ENCODE data around the gene PCGF1. TPM values are rescaled to one million over a fixed set of nuclear protein-coding genes. Genes with fewer than 3 reads are reported as not detected.

The PCGF1 gene
- total and polyA plus RNA-seq, 2 of the 13 experiments (the other 11 are each of a cell fraction or from before 2014, with no cell fraction given) = 20.4 to 22.6 TPM

- TF ChIP-seq FUBP1 (CRISPR knock-in tag; IDR thresholded peaks at IDR 0.05; ENCODE audit: borderline replicate concordance) (no peak), ZNF30 (CRISPR knock-in tag; IDR thresholded peaks at IDR 0.05) (peak; percentile 88), BCL3 (CRISPR knock-in tag; IDR thresholded peaks at IDR 0.05) (no peak), NFYC (CRISPR knock-in tag; IDR thresholded peaks at IDR 0.05) (no peak), ARNT2 (CRISPR knock-in tag; IDR thresholded peaks at IDR 0.05; ENCODE audit: low read depth) (peak; percentile 91), PAF1 (CRISPR knock-in tag; IDR thresholded peaks at IDR 0.05) (0 out of 2 replicates have a peak, but pooled peaks have one; percentile 32), JUNB (CRISPR knock-in tag; IDR thresholded peaks at IDR 0.05; ENCODE audit: borderline replicate concordance) (no peak), ZNF746 (CRISPR knock-in tag; IDR thresholded peaks at IDR 0.05) (peak; percentile 22; the same call in 1 of the 2 replicates), ZNF282 (IDR thresholded peaks at IDR 0.05; ENCODE audit: partially characterized antibody) (no peak), AGO2 (optimal IDR thresholded peaks at IDR 0.05; ENCODE audit: low read depth, low read length) (peak; percentile 99), ZNF615 (CRISPR knock-in tag; IDR thresholded peaks at IDR 0.05; ENCODE audit: borderline replicate concordance) (0 out of 2 replicates have a peak, but pooled peaks have one; percentile 14), CENPT (CRISPR knock-in tag; IDR thresholded peaks at IDR 0.05; ENCODE audit: low read depth) (0 out of 2 replicates have a peak, but pooled peaks have one; percentile 80), HHEX (CRISPR knock-in tag; IDR thresholded peaks at IDR 0.05) (0 out of 2 replicates have a peak, but pooled peaks have one; percentile 29), MXD1 (CRISPR knock-in tag; IDR thresholded peaks at IDR 0.05) (peak; percentile 69), GPN1 (CRISPR knock-in tag; IDR thresholded peaks at IDR 0.05; ENCODE audit: borderline replicate concordance) (no peak), ATF3 (CRISPR knock-in tag; IDR thresholded peaks at IDR 0.05) (peak; percentile 25; the same call in 1 of the 2 replicates), BHLHE40 (IDR thresholded peaks at IDR 0.05; ENCODE audit: low read length) (peak; percentile 79), ZNF264 (CRISPR knock-in tag; IDR thresholded peaks at IDR 0.05) (0 out of 2 replicates have a peak, but pooled peaks have one; percentile 15), ZNF451 (CRISPR knock-in tag; IDR thresholded peaks at IDR 0.05) (peak; percentile 75; the same call in 1 of the 2 replicates), ZNF251 (CRISPR knock-in tag; IDR thresholded peaks at IDR 0.05) (no peak; the same call in 1 of the 2 replicates), NFIC (IDR thresholded peaks at IDR 0.05; ENCODE audit: low read length) (no peak), SIX4 (CRISPR knock-in tag; IDR thresholded peaks at IDR 0.05) (no peak; the same call in 1 of the 2 replicates), ZNF674 (CRISPR knock-in tag; IDR thresholded peaks at IDR 0.05; ENCODE audit: low read depth) (no peak), ZNF44 (CRISPR knock-in tag; IDR thresholded peaks at IDR 0.05) (0 out of 2 replicates have a peak, but pooled peaks have one; percentile 10), GZF1 (CRISPR knock-in tag; IDR thresholded peaks at IDR 0.05) (no peak; the same call in 1 of the 2 replicates), KAT2B (IDR thresholded peaks at IDR 0.05; ENCODE audit: borderline replicate concordance, low read depth, low read length) (no peak), ISL2 (CRISPR knock-in tag; IDR thresholded peaks at IDR 0.05) (0 out of 2 replicates have a peak, but pooled peaks have one; percentile 54), SIN3B (IDR thresholded peaks at IDR 0.05; ENCODE audit: low read length) (no peak)
Measured at GRCh38 chr2:74502720-74503505, 4.6 kb downstream of the PCGF1 start (continued).
